Measurements from ENCODE around the gene C5orf34. TPM values are rescaled to one million over a fixed set of nuclear protein-coding genes. Genes with fewer than 3 reads are reported as not detected.
A peak's percentile ranks its signal among the peaks of the same experiment; 100 is the strongest.
"Not testable (repeated sequence)": the region's sequence is repeated elsewhere in the genome, so short reads cannot be mapped to it uniquely, and the experiment has no call there.

The C5orf34 gene
- total RNA-seq, 1 donor, result 7.8 TPM

DNA sequence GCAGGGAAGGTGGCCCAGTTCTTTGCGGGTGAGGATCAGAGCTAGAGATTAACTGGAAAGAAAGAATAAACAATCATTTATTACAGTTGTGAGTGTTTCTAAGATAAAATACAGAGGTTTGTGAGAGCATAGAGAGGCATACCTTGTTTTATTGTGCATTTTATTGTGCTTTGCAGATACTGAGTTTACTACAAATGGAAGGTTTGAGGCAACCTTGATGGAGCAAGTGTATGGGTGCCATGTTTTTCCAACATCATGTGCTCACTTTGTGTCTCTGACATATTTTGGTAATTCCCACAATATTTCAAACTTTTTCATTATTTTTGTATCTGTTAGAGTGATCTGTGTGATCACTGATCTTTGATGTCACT, 715 bp upstream of the C5orf34 start:
- TF ChIP-seq, protein P1, sequence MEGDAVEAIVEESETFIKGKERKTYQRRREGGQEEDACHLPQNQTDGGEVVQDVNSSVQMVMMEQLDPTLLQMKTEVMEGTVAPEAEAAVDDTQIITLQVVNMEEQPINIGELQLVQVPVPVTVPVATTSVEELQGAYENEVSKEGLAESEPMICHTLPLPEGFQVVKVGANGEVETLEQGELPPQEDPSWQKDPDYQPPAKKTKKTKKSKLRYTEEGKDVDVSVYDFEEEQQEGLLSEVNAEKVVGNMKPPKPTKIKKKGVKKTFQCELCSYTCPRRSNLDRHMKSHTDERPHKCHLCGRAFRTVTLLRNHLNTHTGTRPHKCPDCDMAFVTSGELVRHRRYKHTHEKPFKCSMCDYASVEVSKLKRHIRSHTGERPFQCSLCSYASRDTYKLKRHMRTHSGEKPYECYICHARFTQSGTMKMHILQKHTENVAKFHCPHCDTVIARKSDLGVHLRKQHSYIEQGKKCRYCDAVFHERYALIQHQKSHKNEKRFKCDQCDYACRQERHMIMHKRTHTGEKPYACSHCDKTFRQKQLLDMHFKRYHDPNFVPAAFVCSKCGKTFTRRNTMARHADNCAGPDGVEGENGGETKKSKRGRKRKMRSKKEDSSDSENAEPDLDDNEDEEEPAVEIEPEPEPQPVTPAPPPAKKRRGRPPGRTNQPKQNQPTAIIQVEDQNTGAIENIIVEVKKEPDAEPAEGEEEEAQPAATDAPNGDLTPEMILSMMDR (IDR thresholded peaks at IDR 0.05; ENCODE audit: insufficient read depth, low read depth, low read length), result no peak
- no peak for DNase-seq (ENCODE audit: low read depth)
- H3K4me3 ChIP-seq (ENCODE audit: low read depth, low read length), result peak overlapping the region; percentile 77

DNA sequence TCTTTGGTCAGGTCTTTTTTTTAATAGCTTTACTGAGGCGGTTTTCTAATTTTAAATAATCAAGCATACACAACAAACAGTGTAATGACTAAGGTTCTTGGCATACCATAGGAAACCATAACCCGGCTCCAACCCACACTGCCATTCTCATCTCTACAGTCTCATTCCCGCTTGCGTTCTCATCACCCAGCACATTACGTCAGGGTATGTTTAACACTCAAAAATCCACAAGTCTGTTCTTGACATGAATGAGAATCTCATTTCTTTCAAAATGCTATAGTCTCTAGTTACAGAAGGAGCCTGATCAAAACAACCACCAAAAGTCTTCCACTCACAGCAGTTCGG, 505 bp downstream of the C5orf34 start:
- TF ChIP-seq, protein P1 (IDR thresholded peaks at IDR 0.05; ENCODE audit: insufficient read depth, low read depth, low read length), result no peak
- peak; percentile 72 for DNase-seq (ENCODE audit: low read depth)
- H3K4me3 ChIP-seq (ENCODE audit: low read depth, low read length), result peak overlapping the region; percentile 77

DNA sequence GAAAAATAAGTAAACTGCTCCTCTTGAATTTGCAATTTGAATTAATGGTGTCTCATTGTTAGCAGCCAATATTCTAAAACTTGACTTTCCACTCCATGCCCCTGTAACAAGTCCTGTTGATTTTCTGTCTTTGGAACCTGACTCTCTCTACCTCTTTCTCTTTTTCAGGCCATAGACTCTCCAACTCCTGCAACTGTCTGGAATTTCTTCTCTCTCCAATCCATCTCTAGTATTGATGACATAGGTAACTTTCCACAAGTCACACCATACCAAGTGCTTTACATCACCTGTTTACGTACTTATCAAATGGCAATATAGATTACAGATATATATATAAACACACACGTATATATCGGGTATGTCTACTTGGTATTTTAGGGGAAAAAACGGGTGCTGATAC, 923 bp downstream of the C5orf34 start:
- peak overlapping the region; percentile 77 for H3K4me3 ChIP-seq (ENCODE audit: low read depth, low read length)
- peak; percentile 4 for DNase-seq (ENCODE audit: low read depth)
- TF ChIP-seq, protein P1 (IDR thresholded peaks at IDR 0.05; ENCODE audit: insufficient read depth, low read depth, low read length), result no peak

DNA sequence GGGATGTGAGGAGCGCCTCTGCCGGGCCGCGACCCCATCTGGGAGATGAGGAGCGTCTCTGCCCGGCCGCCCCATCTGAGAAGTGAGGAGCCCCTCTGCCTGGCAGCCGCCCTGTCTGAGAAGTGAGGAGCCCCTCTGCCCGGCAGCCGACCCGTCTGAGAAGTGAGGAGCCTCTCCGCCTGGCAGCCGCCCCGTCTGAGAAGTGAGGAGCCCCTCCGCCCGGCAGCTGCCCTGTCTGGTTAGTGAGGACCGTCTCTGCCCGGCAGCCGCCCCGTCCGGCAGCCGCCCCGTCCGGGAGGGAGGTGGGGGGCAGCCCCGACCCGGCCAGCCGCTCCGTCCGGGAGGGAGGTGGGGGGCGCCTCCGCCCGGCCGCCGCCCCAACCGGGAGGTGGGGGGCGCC, 3.9 kb downstream of the C5orf34 start:
- not testable (repeated sequence) for H3K4me3 ChIP-seq (ENCODE audit: low read depth, low read length); DNase-seq (ENCODE audit: low read depth)

DNA sequence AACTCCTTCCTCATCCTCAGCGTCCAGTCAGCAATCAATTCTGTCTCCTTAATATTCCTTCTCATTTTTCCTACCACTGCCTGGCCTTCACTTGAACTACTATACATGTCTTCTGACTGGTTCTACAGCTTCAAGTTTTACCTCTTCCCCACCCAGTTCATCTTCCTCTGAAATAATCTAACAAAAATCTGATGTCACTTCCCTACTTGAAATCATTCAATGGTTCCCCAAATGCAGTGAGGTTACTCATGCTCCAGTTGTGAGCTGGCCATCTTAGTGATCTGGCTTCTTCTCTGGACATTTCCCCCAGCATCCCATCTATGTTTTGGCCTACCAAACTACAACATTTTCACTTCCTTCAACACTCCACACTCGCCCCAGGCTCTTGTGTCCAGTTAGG, 16.4 kb downstream of the C5orf34 start:
- H3K4me3 ChIP-seq (ENCODE audit: low read depth, low read length), result no peak overlapping the region
- TF ChIP-seq, protein P1 (IDR thresholded peaks at IDR 0.05; ENCODE audit: insufficient read depth, low read depth, low read length), result no peak

DNA sequence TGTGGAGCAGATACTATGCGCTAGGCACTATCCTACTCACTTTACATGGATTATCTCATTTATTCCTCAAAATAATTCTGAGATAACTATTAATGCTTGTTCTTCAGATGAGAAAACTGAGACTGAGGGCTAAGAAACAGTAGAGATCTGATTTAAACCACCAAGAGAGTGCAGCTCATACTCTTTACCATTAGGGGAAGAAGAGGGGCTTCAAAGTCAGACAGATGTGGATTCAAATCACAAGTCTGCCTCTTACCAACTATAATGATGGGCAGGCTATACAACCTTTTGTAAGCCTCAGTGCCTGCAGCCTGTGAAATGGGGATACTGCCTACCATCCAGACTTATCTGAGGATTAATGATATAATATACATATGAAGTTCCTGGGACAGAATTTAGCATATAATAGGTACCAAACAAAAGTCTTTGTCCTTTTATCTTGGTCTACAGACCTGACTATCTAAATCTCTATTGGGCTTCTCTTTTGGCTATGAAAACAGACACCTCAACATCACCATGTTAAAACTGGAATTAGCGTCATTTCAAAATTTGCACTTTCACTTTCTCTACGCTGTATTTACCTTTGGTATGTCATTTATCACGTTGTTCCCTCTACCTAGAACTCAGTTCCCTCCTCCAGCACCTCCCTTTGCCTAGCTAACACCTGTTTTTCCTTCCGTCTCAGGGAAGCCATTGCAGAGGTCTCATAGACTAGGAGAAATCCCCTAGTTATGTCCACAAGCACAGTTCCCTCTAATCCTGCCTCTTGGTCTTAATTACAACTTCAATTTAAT, 17.4 kb downstream of the C5orf34 start:
- H3K4me3 ChIP-seq (ENCODE audit: low read depth, low read length), result no peak overlapping the region
- DNase-seq (ENCODE audit: low read depth), result no peak
- TF ChIP-seq, protein P1 (IDR thresholded peaks at IDR 0.05; ENCODE audit: insufficient read depth, low read depth, low read length), result no peak

More for the DNA sequence above, 16.4 kb downstream of the C5orf34 start:
- no peak for DNase-seq (ENCODE audit: low read depth)

DNA sequence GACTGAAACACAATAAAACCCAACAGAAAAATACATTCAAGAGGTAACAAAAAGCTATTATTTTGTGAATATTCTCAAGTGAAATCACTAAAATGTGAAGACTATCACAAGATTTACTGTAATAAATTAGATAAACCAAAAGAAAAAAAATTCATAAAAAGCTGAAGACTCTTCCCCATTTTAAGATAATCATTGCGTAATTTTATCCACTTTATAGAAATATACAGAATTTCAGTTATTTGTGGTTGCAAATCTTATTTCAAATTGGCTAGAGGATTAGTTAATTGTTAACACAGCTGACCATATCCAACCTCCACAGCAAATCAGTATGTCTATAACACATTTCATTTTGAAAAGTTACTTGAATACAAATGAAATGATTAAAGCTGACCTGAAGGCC, 23.6 kb downstream of the C5orf34 start:
- TF ChIP-seq, protein P1 (IDR thresholded peaks at IDR 0.05; ENCODE audit: insufficient read depth, low read depth, low read length), result no peak
- H3K4me3 ChIP-seq (ENCODE audit: low read depth, low read length), result no peak overlapping the region
- no peak for DNase-seq (ENCODE audit: low read depth)
